ENCODE measurements around the gene HHAT.

The HHAT gene

GRCh38 chr1:210698661-210699060, 370.0 kb downstream of the HHAT start:
- Histone ChIP-seq H3K36me3 (ENCODE audit: control insufficient read depth, insufficient read depth, low read length) (no peaks in the 10 kb centered on the region), H3K4me3 (replicated peaks; ENCODE audit: low read depth, low read length) (no peak overlapping the region), H3K27me3 (replicated peaks; ENCODE audit: control insufficient read depth, insufficient read depth, low read length) (no peaks in the 10 kb centered on the region)
- no peak for DNase-seq (ENCODE audit: extremely low read depth, insufficient read length)
- TF ChIP-seq CTCF (IDR thresholded peaks at IDR 0.05; ENCODE audit: insufficient read depth, low read length, poor library complexity, severe bottlenecking): no peak

GRCh38 chr1:210700083-210700482, 371.4 kb downstream of the HHAT start:
- DNase-seq (ENCODE audit: extremely low read depth, insufficient read length): no peak
- TF ChIP-seq CTCF (IDR thresholded peaks at IDR 0.05; ENCODE audit: insufficient read depth, low read length, poor library complexity, severe bottlenecking): no peak
- H3K27me3 ChIP-seq (replicated peaks; ENCODE audit: control insufficient read depth, insufficient read depth, low read length): no peaks in the 10 kb centered on the region

GRCh38 chr1:210700511-210700910, 371.8 kb downstream of the HHAT start:
- no peaks in the 10 kb centered on the region for H3K36me3 ChIP-seq (ENCODE audit: control insufficient read depth, insufficient read depth, low read length)
- no peak for DNase-seq (ENCODE audit: extremely low read depth, insufficient read length)
- no peak overlapping the region for H3K4me3 ChIP-seq (replicated peaks; ENCODE audit: low read depth, low read length)
- H3K27me3 ChIP-seq (replicated peaks; ENCODE audit: control insufficient read depth, insufficient read depth, low read length): no peaks in the 10 kb centered on the region
- no peak for TF ChIP-seq CTCF (IDR thresholded peaks at IDR 0.05; ENCODE audit: insufficient read depth, low read length, poor library complexity, severe bottlenecking)

More at GRCh38 chr1:210700083-210700482, 371.4 kb downstream of the HHAT start:
- no peak overlapping the region for H3K4me3 ChIP-seq (replicated peaks; ENCODE audit: low read depth, low read length)
- no peaks in the 10 kb centered on the region for H3K36me3 ChIP-seq (ENCODE audit: control insufficient read depth, insufficient read depth, low read length)

DNA sequence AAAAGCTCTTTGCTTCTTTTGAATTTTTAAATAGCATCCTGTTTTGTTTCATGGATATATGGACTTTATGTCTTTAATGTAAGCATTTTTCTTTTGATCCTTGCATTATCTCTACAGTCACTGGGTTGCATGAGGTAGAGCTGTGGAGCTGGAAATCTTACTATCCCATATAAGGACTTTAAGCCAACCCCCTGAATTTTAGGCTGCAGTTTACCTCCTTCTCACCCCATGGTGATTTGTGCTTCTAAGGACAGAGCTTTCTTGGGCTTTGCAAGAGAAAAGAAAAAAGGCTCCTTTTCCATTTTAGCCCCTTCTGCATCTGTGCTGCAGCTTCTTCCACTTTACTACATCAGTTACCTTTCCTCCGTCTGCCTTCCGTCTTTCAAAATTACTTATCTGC, 373.8 kb downstream of the HHAT start:
- no peaks in the 10 kb centered on the region for H3K36me3 ChIP-seq (ENCODE audit: control insufficient read depth, insufficient read depth, low read length)
- DNase-seq (ENCODE audit: extremely low read depth, insufficient read length): no peak
- TF ChIP-seq CTCF (IDR thresholded peaks at IDR 0.05; ENCODE audit: insufficient read depth, low read length, poor library complexity, severe bottlenecking): no peak
- no peaks in the 10 kb centered on the region for H3K27me3 ChIP-seq (replicated peaks; ENCODE audit: control insufficient read depth, insufficient read depth, low read length)
- no peak overlapping the region for H3K4me3 ChIP-seq (replicated peaks; ENCODE audit: low read depth, low read length)

- no peaks in the 10 kb centered on the region for H3K27me3 ChIP-seq (replicated peaks; ENCODE audit: control insufficient read depth, insufficient read depth, low read length)
- no peak for DNase-seq (ENCODE audit: extremely low read depth, insufficient read length)
- H3K36me3 ChIP-seq (ENCODE audit: control insufficient read depth, insufficient read depth, low read length): no peaks in the 10 kb centered on the region
Measured at GRCh38 chr1:210703593-210703992, 374.9 kb downstream of the HHAT start.

More at GRCh38 chr1:210703593-210703992, 374.9 kb downstream of the HHAT start:
- TF ChIP-seq CTCF (IDR thresholded peaks at IDR 0.05; ENCODE audit: insufficient read depth, low read length, poor library complexity, severe bottlenecking): no peak
- H3K4me3 ChIP-seq (replicated peaks; ENCODE audit: low read depth, low read length): no peak overlapping the region
